Panc1 (cell line): ENCODE data around the gene SKI.

ENCODE experiments used
- POLR2AphosphoS5 ChIP-seq: IDR thresholded peaks from 2 replicates; pipeline ENCODE4 v1.6.1; 2012; ENCODE audit warnings: mild to moderate bottlenecking, low read depth, low read length, moderate library complexity
- SIN3A ChIP-seq: IDR thresholded peaks from 2 replicates; pipeline ENCODE4 v1.6.1; 2012; ENCODE audit warnings: low read depth, mild to moderate bottlenecking, low read length, moderate library complexity, borderline replicate concordance; ENCODE audit not compliant: insufficient read depth
- TCF7L2 ChIP-seq: IDR thresholded peaks from 2 replicates; pipeline ENCODE4 v1.6.1; 2011; ENCODE audit warnings: mild to moderate bottlenecking, low read depth, low read length, inconsistent platforms
- TF ChIP-seq, protein P1 (sequence below): fragments of 450-650 bp; IDR thresholded peaks from 2 replicates; pipeline ENCODE4 v1.5.1; 2017; ENCODE audit warnings: mild to moderate bottlenecking
- TF ChIP-seq, protein P2 (sequence below), 2 experiments: IDR thresholded peaks; 2 replicates each; pipeline ENCODE4 v1.6.1; 2011 to 2012; ENCODE audit warnings: low read depth in 2 of 2, control low read depth in 1 of 2, low read length in 1 of 2, mild to moderate bottlenecking in 1 of 2, moderate library complexity in 1 of 2; ENCODE audit not compliant: insufficient read depth in 1 of 2

DNA sequence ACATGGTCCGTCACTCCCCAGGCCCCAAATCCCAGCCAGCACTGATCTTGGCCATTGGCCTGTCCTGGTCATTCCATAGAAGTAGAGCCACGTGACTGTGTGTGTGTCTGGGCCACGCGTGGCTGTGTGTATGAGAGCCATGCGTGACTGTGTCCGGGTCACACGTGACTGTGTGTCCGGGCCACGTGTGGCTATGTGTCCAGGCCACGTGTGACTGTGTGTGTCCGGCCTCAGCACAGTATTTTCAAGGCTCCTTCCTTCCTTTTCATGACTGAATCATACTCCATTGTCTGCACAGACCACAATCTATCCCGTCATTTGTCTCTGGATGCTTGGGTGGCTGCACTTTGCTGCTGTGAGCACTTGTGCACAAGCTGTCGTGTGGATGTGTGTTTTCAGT lies 67.4 kb downstream of the SKI start:
- TF ChIP-seq, protein P1, sequence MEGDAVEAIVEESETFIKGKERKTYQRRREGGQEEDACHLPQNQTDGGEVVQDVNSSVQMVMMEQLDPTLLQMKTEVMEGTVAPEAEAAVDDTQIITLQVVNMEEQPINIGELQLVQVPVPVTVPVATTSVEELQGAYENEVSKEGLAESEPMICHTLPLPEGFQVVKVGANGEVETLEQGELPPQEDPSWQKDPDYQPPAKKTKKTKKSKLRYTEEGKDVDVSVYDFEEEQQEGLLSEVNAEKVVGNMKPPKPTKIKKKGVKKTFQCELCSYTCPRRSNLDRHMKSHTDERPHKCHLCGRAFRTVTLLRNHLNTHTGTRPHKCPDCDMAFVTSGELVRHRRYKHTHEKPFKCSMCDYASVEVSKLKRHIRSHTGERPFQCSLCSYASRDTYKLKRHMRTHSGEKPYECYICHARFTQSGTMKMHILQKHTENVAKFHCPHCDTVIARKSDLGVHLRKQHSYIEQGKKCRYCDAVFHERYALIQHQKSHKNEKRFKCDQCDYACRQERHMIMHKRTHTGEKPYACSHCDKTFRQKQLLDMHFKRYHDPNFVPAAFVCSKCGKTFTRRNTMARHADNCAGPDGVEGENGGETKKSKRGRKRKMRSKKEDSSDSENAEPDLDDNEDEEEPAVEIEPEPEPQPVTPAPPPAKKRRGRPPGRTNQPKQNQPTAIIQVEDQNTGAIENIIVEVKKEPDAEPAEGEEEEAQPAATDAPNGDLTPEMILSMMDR: no peak
- TF ChIP-seq POLR2AphosphoS5 (no peak), TCF7L2 (no peak), SIN3A (no peak)
- TF ChIP-seq, protein P2, sequence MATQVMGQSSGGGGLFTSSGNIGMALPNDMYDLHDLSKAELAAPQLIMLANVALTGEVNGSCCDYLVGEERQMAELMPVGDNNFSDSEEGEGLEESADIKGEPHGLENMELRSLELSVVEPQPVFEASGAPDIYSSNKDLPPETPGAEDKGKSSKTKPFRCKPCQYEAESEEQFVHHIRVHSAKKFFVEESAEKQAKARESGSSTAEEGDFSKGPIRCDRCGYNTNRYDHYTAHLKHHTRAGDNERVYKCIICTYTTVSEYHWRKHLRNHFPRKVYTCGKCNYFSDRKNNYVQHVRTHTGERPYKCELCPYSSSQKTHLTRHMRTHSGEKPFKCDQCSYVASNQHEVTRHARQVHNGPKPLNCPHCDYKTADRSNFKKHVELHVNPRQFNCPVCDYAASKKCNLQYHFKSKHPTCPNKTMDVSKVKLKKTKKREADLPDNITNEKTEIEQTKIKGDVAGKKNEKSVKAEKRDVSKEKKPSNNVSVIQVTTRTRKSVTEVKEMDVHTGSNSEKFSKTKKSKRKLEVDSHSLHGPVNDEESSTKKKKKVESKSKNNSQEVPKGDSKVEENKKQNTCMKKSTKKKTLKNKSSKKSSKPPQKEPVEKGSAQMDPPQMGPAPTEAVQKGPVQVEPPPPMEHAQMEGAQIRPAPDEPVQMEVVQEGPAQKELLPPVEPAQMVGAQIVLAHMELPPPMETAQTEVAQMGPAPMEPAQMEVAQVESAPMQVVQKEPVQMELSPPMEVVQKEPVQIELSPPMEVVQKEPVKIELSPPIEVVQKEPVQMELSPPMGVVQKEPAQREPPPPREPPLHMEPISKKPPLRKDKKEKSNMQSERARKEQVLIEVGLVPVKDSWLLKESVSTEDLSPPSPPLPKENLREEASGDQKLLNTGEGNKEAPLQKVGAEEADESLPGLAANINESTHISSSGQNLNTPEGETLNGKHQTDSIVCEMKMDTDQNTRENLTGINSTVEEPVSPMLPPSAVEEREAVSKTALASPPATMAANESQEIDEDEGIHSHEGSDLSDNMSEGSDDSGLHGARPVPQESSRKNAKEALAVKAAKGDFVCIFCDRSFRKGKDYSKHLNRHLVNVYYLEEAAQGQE (IDR thresholded peaks at IDR 0.05; ENCODE audit: insufficient read depth in 1 of 2, low read depth in 2 of 2, low read length in 1 of 2): no peak
